Neuron (in vitro differentiated cells): ENCODE measurements around the gene GLRX5.
A peak's percentile ranks its signal among the peaks of the same experiment; 100 is the strongest.

Experiments
- H2AFZ ChIP-seq: one replicate; pipeline ENCODE4 v1.6.1; 2013; ENCODE audit warnings: low read depth, mild to moderate bottlenecking, inconsistent platforms, low read length, moderate library complexity
- H3K27me3 ChIP-seq: one replicate; pipeline ENCODE4 v1.6.1; 2013; ENCODE audit warnings: low read length; ENCODE audit not compliant: insufficient read depth
- H3K36me3 ChIP-seq: one replicate; pipeline ENCODE4 v1.6.1; 2013; ENCODE audit warnings: low read length; ENCODE audit not compliant: insufficient read depth
- H3K4me1 ChIP-seq: one replicate; pipeline ENCODE4 v1.6.1; 2013; ENCODE audit warnings: low read length; ENCODE audit not compliant: insufficient read depth
- H3K4me3 ChIP-seq: 2 replicates; pipeline ENCODE4 v1.5.1; 2013; ENCODE audit warnings: mild to moderate bottlenecking, low read length, moderate library complexity
- H3K9me3 ChIP-seq: one replicate; pipeline ENCODE4 v1.6.1; 2013; ENCODE audit warnings: low read length

Gene GLRX5

DNA sequence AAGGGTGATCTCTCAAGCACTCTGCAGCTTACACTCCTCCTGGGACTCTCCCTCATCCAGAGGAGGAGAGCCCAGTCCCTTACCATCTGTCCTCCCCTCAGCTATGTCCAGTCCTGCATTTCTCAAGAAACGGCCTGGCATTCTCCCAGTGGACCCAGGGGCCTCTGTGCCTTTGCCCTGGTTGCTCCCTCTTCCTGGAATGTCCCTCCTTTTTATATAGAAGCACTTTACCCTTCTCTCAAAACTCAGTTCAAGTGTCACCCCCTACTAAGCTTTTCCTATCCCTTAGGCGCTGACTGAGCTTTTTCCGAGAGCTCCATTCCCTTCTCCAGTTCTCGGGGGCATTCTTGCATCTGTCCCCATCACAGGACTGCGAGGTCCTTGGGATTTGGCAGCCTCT is 8.9 kb upstream of the GLRX5 start:
- no peak overlapping the region for H3K4me3 ChIP-seq
- H3K4me1 ChIP-seq = no peaks in the 10 kb centered on the region

DNA sequence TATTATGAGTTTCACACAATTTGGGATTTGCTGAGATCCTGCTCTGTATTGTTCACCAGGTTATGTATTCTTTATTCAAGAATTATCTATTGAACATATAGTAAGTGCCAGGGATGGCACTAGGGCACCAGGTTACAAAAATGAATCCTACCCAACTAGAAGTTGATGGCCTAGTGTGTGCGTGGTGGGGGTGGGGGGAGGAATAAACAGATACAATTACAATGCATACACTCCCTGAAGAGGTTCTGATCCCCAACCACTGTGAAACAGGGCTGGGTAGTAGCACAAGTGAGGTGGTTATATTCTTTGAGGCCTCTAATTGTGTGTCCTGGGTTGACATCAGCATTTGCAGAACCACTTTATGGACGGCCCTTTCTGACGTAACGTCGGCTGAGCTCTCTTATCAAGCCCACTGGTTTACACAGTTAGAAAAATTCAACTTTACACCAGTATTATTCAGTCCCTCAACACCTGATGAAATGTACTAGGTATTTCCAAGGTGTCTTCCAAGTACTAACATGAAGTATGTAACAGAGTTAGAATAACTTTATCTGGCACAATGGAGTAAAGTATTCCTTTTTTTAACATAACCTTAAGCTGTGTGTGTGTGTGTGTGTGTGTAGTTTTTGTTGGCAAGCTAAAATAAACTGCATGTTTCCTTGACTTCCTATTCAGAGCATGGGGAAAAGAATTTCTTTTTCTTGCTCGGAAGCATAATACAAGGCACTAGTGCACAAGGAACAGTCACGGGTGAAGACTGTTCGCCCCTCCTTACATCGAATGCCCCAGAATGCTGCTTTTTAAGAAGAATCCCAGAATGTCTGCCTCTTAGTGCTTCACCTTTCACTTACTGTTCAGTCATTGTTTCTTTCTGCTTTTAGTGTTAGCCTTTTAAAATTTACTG is 8.1 kb upstream of the GLRX5 start:
- Histone ChIP-seq H3K9me3 (no peaks in the 10 kb centered on the region), H3K4me1 (peaks cover 1% of the 10 kb centered on the region), H3K4me3 (no peak overlapping the region), H2AFZ (no peak overlapping the region), H3K36me3 (no peaks in the 10 kb centered on the region), H3K27me3 (no peaks in the 10 kb centered on the region)

More for the DNA sequence above, 8.9 kb upstream of the GLRX5 start:
- H2AFZ ChIP-seq = no peak overlapping the region
- H3K36me3 ChIP-seq = no peaks in the 10 kb centered on the region
- H3K9me3 ChIP-seq = no peaks in the 10 kb centered on the region
- H3K27me3 ChIP-seq = no peaks in the 10 kb centered on the region

DNA sequence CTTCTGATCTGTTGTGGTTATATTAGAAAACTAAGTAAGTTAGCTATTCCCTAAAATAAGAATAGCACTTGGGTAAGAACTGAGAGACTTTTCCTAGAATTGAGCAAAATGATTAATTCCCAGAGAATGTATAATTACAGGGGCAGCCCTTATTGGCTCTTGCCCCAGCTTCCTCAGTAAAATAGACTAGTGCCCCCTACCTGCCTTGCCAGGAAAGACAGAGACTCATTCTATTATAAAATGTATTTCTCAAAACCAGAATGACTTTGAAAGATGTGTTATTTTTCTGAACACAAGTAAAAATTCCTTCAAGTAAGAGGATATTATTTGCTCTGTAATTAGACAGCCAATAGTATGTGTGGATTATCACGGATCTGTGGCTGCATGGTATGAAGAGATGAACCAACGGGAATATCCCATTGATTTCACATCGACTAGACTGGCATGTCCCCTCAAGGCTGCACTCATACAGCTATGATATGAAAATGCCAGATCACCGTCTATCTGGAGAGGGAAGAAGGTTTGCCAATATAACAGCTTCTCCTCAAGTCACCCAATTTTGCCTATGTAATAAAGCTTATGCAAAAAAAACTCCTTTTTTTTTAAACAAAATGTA is 7.4 kb upstream of the GLRX5 start:
- H3K4me1 ChIP-seq = peaks cover 9% of the 10 kb centered on the region
- H3K9me3 ChIP-seq = no peaks in the 10 kb centered on the region
- H3K36me3 ChIP-seq = no peaks in the 10 kb centered on the region
- no peak overlapping the region for H2AFZ ChIP-seq
- H3K4me3 ChIP-seq = no peak overlapping the region
- H3K27me3 ChIP-seq = no peaks in the 10 kb centered on the region

DNA sequence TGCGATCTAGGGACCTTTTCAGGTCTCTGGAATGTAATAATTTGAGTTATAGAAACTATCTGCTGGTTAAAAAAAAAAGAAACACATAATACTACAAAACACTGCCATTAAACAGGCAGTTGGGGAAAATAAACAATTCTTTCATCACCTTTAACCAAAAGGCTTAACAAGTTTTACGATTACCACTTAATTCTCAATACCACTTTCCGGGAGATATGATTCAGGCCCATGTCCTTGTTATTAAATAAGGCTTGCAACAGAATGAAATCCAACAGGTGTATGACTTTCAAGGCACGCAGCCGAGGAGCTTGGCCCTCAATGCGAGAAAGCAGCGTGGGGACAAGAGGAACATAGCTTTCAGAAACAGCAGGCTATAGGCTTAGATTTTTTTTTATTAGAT is 5.6 kb upstream of the GLRX5 start:
- no peak overlapping the region for H2AFZ ChIP-seq
- H3K9me3 ChIP-seq = no peaks in the 10 kb centered on the region

DNA sequence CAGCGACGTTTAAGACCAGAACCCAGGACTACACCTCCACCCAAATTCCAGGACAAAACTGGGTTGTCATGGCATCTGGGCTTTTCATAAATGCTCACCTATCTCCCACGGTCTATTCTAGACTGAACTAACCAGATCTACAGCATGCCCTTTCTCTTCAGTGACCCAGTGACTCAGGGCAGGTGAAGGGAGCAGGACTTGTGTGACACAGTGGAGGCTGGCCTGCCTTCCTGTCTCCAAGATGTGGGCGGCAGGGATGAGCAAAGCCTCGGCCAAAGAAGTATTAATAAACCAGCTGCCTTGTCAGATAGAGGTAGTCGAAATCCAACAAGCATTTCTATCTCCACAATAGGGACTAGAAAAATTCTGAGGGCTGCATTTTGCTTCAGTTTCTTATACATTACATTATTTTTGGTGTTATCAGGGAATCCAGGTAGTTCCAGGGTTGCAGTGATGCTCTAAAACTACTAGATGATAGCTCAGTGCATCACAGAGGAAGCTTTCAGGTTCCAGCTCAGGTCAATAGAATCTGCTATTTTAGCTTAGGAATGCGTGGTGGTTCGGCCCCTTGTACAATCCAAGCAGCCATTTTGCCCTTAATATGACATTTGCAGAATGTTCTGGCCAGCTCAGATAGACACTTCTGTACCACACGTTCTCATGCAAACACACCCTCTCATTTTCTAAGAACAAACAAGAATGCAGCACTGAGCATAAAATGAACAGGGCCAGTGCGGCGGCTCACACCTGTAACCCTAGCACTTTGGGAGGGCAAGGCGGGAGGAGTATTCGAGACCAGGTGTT is 4.2 kb upstream of the GLRX5 start:
- Histone ChIP-seq H3K4me1 (peaks cover 19% of the 10 kb centered on the region), H3K27me3 (no peaks in the 10 kb centered on the region), H3K9me3 (no peaks in the 10 kb centered on the region), H2AFZ (no peak overlapping the region), H3K4me3 (no peak overlapping the region), H3K36me3 (no peaks in the 10 kb centered on the region)

More for the DNA sequence above, 5.6 kb upstream of the GLRX5 start:
- no peaks in the 10 kb centered on the region for H3K36me3 ChIP-seq
- no peak overlapping the region for H3K4me3 ChIP-seq
- no peaks in the 10 kb centered on the region for H3K27me3 ChIP-seq
- H3K4me1 ChIP-seq = peaks cover 19% of the 10 kb centered on the region

DNA sequence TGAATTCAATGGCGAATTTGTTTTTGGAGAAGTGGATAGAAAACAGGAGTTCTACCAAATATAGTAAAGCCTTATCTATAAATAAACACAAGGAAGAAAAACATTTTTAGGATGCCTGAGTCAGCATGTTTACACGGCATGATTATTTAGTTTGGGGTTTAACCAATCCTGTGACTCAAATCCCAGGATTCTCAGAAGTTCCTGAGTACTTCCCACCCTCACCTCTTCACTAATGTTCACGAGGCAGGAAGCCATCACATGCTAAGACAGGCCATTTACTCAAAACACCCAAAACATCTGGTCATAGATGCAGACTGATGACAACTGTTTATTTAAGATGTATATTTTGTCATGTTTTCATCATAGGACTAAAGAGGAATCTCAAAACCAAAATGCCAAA is 3.4 kb upstream of the GLRX5 start:
- Histone ChIP-seq H2AFZ (no peak overlapping the region), H3K4me1 (peaks cover 26% of the 10 kb centered on the region), H3K4me3 (no peak overlapping the region), H3K9me3 (no peaks in the 10 kb centered on the region), H3K36me3 (no peaks in the 10 kb centered on the region), H3K27me3 (no peaks in the 10 kb centered on the region)

GRCh38 chr14:95531969-95532368 is 2.9 kb upstream of the GLRX5 start:
- H3K36me3 ChIP-seq = no peaks in the 10 kb centered on the region
- H3K4me1 ChIP-seq = peaks cover 31% of the 10 kb centered on the region
- no peaks in the 10 kb centered on the region for H3K27me3 ChIP-seq
- peak overlapping the region; percentile 99 for H3K4me3 ChIP-seq
- H3K9me3 ChIP-seq = no peaks in the 10 kb centered on the region
- no peak overlapping the region for H2AFZ ChIP-seq

DNA sequence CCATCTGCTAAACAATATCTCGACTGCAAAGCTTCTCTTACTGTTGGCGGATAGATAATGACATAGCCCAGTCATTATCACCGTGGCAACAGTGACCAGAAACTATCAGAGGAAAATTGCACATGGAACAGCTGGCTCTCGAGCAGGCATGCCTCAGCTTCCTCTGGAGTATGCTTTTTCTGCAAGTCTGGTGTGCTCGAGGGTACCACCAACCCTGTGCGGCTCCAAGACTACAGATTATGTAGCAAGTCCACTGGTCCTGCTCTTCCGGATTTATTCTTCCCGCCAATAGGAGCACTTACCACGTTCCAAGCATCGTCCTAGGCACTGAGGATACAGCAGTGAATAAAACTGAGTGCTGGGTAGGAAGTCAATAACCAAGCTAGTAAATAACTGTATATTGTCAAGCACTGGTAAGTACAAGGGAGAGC is 1.4 kb upstream of the GLRX5 start:
- H3K4me1 ChIP-seq = peaks cover 46% of the 10 kb centered on the region
- H3K4me3 ChIP-seq = peak overlapping the region; percentile 99

DNA sequence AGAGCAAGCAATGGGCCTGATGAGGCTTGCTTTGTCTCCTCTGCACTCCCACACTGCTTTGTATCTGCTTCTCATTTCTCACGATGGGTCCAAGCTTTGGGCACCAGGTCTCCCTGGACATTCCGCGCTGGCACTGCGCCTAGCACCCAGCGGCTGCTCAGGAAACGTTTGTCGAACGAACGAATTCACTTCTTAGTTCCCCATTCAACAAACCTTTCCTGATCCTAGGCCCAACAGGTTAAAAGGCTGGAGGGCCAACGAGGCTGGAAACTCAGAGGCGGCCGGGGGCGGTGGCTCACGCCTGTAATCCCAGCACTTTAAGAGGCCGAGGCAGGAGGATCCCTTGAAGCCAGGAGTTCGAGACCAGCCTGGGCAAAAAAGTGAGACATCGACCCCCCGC is 1.0 kb upstream of the GLRX5 start:
- H3K4me3 ChIP-seq = peak overlapping the region; percentile 99
- peaks cover 47% of the 10 kb centered on the region for H3K4me1 ChIP-seq
- H3K9me3 ChIP-seq = no peaks in the 10 kb centered on the region
- no peaks in the 10 kb centered on the region for H3K27me3 ChIP-seq
- H3K36me3 ChIP-seq = no peaks in the 10 kb centered on the region
- H2AFZ ChIP-seq = peak overlapping the region; percentile 37

More for the DNA sequence above, 1.4 kb upstream of the GLRX5 start:
- H2AFZ ChIP-seq = peak overlapping the region; percentile 37
- no peaks in the 10 kb centered on the region for H3K27me3 ChIP-seq
- H3K9me3 ChIP-seq = no peaks in the 10 kb centered on the region
- no peaks in the 10 kb centered on the region for H3K36me3 ChIP-seq

DNA sequence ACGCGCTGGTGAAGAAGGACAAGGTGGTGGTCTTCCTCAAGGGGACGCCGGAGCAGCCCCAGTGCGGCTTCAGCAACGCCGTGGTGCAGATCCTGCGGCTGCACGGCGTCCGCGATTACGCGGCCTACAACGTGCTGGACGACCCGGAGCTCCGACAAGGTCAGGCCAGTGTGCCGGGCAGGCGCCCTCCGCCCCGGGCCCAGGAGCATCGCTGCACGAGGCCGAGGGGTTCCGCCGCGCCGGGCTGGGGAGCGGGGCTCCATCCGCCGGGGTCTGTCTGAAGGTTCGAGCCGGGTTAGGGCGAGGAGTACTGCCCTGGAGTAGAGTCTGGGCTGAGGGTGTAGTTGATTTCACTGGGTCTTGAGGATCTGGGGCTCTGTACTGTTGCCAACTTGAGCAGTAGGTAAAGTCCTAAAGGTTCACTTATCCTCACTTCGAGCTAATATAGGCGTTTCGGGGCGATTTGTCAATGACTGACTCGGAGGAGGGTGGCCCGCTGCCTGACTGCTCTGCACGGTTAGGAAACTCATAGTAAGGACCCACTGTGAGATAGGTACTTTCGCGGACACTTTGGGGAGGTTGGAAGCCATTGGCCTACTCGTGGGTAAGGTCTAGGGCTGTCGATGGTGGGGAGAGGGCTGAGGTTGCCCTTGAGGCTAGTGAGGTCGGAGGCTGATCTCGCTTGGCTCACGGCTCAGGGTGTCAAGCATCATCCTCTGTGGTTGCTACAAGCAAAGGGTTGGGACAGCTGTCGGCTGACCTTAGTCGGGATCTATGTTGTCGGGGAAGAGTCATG is 574 bp downstream of the GLRX5 start:
- H3K9me3 ChIP-seq = no peaks in the 10 kb centered on the region
- H2AFZ ChIP-seq = no peak overlapping the region
- H3K36me3 ChIP-seq = no peaks in the 10 kb centered on the region
- H3K27me3 ChIP-seq = no peaks in the 10 kb centered on the region
- peak overlapping the region; percentile 61 for H3K4me3 ChIP-seq
- H3K4me1 ChIP-seq = peaks cover 47% of the 10 kb centered on the region

DNA sequence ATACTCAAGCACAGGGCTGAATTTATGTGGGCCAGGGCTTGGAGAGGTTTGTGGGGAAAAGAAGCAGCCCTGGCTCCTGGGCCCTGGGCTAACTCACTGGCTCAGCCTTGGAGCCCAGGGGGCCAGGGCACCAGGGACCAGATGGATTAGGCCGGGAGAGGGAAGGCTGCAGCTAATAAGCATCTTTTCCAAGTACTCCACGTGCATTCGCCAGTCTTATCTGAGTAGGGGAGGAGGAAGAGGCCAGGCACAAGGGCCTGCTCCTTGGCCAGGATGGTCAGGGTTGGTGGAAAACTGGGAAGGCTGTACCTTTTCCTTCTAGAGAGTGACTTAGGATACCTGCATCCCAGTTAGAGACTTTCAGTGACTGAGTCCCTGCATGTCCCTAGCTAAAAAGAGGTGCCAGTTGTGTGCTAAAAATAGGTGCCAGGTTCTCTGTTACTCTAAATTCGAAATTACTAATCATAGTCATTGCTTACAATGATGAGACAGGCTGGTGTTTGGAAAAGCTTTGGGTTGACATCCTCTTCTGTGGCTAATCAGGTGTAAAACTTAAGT is 1.3 kb downstream of the GLRX5 start:
- peak overlapping the region; percentile 61 for H3K4me3 ChIP-seq
- no peaks in the 10 kb centered on the region for H3K27me3 ChIP-seq
- H3K9me3 ChIP-seq = no peaks in the 10 kb centered on the region
- peaks cover 47% of the 10 kb centered on the region for H3K4me1 ChIP-seq
- no peak overlapping the region for H2AFZ ChIP-seq
- H3K36me3 ChIP-seq = no peaks in the 10 kb centered on the region

GRCh38 chr14:95536671-95537070 is 1.8 kb downstream of the GLRX5 start:
- no peaks in the 10 kb centered on the region for H3K9me3 ChIP-seq
- H3K4me1 ChIP-seq = peaks cover 46% of the 10 kb centered on the region
- no peaks in the 10 kb centered on the region for H3K27me3 ChIP-seq
- peak overlapping the region; percentile 61 for H3K4me3 ChIP-seq
- no peak overlapping the region for H2AFZ ChIP-seq
- no peaks in the 10 kb centered on the region for H3K36me3 ChIP-seq
